K562 (cell line): ENCODE results near the gene SPTA1. TPM values are rescaled to one million over a fixed set of nuclear protein-coding genes. Genes with fewer than 3 reads are reported as not detected.

ENCODE experiments used
- ARID1B ChIP-seq: fragments of 450-650 bp; IDR thresholded peaks from 2 replicates; pipeline ENCODE4 v1.6.1; 2016; ENCODE audit warnings: antibody characterized with exemption, mild to moderate bottlenecking, inconsistent platforms
- ATF3 ChIP-seq, 2 experiments: fragments of 450-650 bp in 1 of 2; sonication (generic) in 1 of 2; formaldehyde crosslinking in 1 of 2; IDR thresholded peaks in 1 of 2; conservative IDR thresholded peaks in 1 of 2; 2 replicates each; pipeline versions ENCODE4 v1.6.1 to v1.8.1; 2016 to 2023; ENCODE audit warnings: mild to moderate bottlenecking in 2 of 2, moderate library complexity in 2 of 2, inconsistent platforms in 1 of 2, missing genetic modification reagents in 1 of 2
- CHAMP1 ChIP-seq: fragments of 450-650 bp; IDR thresholded peaks from 2 replicates; pipeline ENCODE4 v1.6.1; 2016; ENCODE audit warnings: mild to moderate bottlenecking
- ETV1 ChIP-seq: fragments of 450-650 bp; conservative IDR thresholded peaks from 2 replicates; pipeline ENCODE4 v1.6.1; 2016; ENCODE audit warnings: missing genetic modification characterization, control low read depth, low read depth, missing compliant biosample characterization
- EZH2 ChIP-seq: IDR thresholded peaks from 2 replicates; pipeline ENCODE4 v1.6.1; 2012; ENCODE audit warnings: low read depth, mild to moderate bottlenecking, inconsistent platforms, low read length, borderline replicate concordance
- FOXM1 ChIP-seq, 2 experiments: fragments of 450-650 bp in 1 of 2; sonication (generic) in 1 of 2; formaldehyde crosslinking in 1 of 2; IDR thresholded peaks; 2 replicates each; pipeline versions ENCODE4 v1.6.1 to v1.9.0; 2017 to 2022; ENCODE audit warnings: low read depth in 2 of 2, mild to moderate bottlenecking in 2 of 2, missing genetic modification reagents in 1 of 2, moderate library complexity in 1 of 2
- JUNB ChIP-seq: fragments of 450-650 bp; formaldehyde crosslinking; conservative IDR thresholded peaks from 2 replicates; pipeline ENCODE4 v1.4.0; 2020; ENCODE audit warnings: mild to moderate bottlenecking
- KAT8 ChIP-seq: fragments of 450-650 bp; IDR thresholded peaks from 2 replicates; pipeline ENCODE4 v1.6.1; 2016; ENCODE audit warnings: low read depth, mild to moderate bottlenecking
- KDM4B ChIP-seq, 2 experiments: fragments of 450-650 bp in 1 of 2; sonication (generic) in 1 of 2; IDR thresholded peaks; 2 replicates each; pipeline ENCODE4 v1.6.1; 2016 to 2017; ENCODE audit warnings: borderline replicate concordance in 2 of 2, antibody characterized with exemption in 1 of 2, low read depth in 1 of 2, mild to moderate bottlenecking in 1 of 2
- MAFF ChIP-seq: IDR thresholded peaks from 2 replicates; pipeline ENCODE4 v1.6.1; 2012; ENCODE audit warnings: low read length, improper control_type of control experiment
- MEIS2 ChIP-seq: fragments of 450-650 bp; IDR thresholded peaks from 2 replicates; pipeline ENCODE4 v1.6.1; 2014; ENCODE audit warnings: mild to moderate bottlenecking; ENCODE audit not compliant: partially characterized antibody
- NCOR1 ChIP-seq: fragments of 450-650 bp; IDR thresholded peaks from 2 replicates; pipeline ENCODE4 v1.6.1; 2016; ENCODE audit warnings: mild to moderate bottlenecking, moderate library complexity
- NFRKB ChIP-seq: fragments of 450-650 bp; IDR thresholded peaks from 2 replicates; pipeline ENCODE4 v1.6.1; 2016; ENCODE audit warnings: low read depth
- NR1H2 ChIP-seq: sonication (generic); formaldehyde crosslinking; IDR thresholded peaks from 2 replicates; pipeline ENCODE4 v1.4.0; 2020; ENCODE audit warnings: mild to moderate bottlenecking, missing genetic modification reagents
- POLR2B ChIP-seq: fragments of 450-650 bp; IDR thresholded peaks from 2 replicates; pipeline ENCODE4 v1.6.1; 2018; ENCODE audit warnings: low read depth; ENCODE audit not compliant: partially characterized antibody
- PTBP1 ChIP-seq: fragments of 200-400 bp; formaldehyde crosslinking; IDR thresholded peaks from 2 replicates; pipeline ENCODE4 v1.6.1; 2017; ENCODE audit warnings: low read depth, low read length
- RFX1 ChIP-seq: fragments of 450-650 bp; IDR thresholded peaks from 2 replicates; pipeline ENCODE4 v1.6.1; 2016; ENCODE audit warnings: mild to moderate bottlenecking, moderate library complexity
- SMARCA4 ChIP-seq: fragments of 450-650 bp; IDR thresholded peaks from 2 replicates; pipeline ENCODE4 v1.6.1; 2016
- TCF7 ChIP-seq: sonication (generic); IDR thresholded peaks from 2 replicates; pipeline ENCODE4 v1.6.1; 2016; ENCODE audit warnings: antibody characterized with exemption, borderline replicate concordance
- TEAD2 ChIP-seq: fragments of 450-650 bp; IDR thresholded peaks from 2 replicates; pipeline ENCODE4 v1.6.1; 2016; ENCODE audit warnings: missing genetic modification characterization, control low read depth, missing compliant biosample characterization
- TEAD4 ChIP-seq, 2 experiments: sonication (generic) in 1 of 2; formaldehyde crosslinking in 1 of 2; IDR thresholded peaks; 2 replicates each; pipeline versions ENCODE4 v1.6.1 to v1.8.0; 2012 to 2022; ENCODE audit warnings: borderline replicate concordance in 1 of 2, inconsistent platforms in 1 of 2, low read length in 1 of 2, mild to moderate bottlenecking in 1 of 2, missing genetic modification reagents in 1 of 2
- WHSC1 ChIP-seq: IDR thresholded peaks from one replicate; pipeline ENCODE4 v1.6.1; 2012; ENCODE audit warnings: low read length, control low read depth, inconsistent platforms
- ZBTB8A ChIP-seq: fragments of 450-650 bp; IDR thresholded peaks from 2 replicates; pipeline ENCODE4 v1.6.1; 2018; ENCODE audit warnings: mild to moderate bottlenecking, moderate library complexity; ENCODE audit not compliant: partially characterized antibody
- ZKSCAN3 ChIP-seq: fragments of 250-450 bp; sonication (Bioruptor Pico); IDR thresholded peaks from 2 replicates; pipeline ENCODE4 v1.4.0; 2020
- ZNF174 ChIP-seq: fragments of 250-450 bp; sonication (Bioruptor Pico); IDR thresholded peaks from 2 replicates; pipeline ENCODE4 v1.4.0; 2020; ENCODE audit warnings: mild to moderate bottlenecking
- ZNF23 ChIP-seq: fragments of 250-450 bp; sonication (Bioruptor Pico); IDR thresholded peaks from 2 replicates; pipeline ENCODE4 v1.4.0; 2020; ENCODE audit warnings: mild to moderate bottlenecking
- ZNF253 ChIP-seq: fragments of 250-450 bp; sonication (Bioruptor Pico); conservative IDR thresholded peaks from 2 replicates; pipeline ENCODE4 v1.6.1; 2021; ENCODE audit warnings: mild to moderate bottlenecking
- polyA plus RNA-seq, 8 experiments: library from polyadenylated mRNA; depleted of rRNA in 4 of 8; stranded (reverse) in 5 of 8; unstranded in 3 of 8; fragments of >200 nt; fragmentation: Nextera tagmentation in 2 of 8; fragmentation: Illumina TruSeq in 1 of 8; extraction: Ambion mirVana in 2 of 8; extraction: Trizol in 1 of 8; gene quantifications; 2 replicates each; pipeline versions ENCODE4 v1.2.1 to v1.2.3, GENCODE V29; 2011 to 2014; ENCODE audit warnings: inconsistent platforms in 1 of 8, missing spikeins in 1 of 8
- total RNA-seq, 7 experiments: library from RNA; depleted of rRNA in 6 of 7; stranded (reverse); fragments of >200 nt in 6 of 7; fragmentation: Illumina TruSeq in 2 of 7; extraction: Trizol in 2 of 7; gene quantifications; 2 replicates each; pipeline versions ENCODE4 v1.2.1 to v1.2.3, GENCODE V29; 2011 to 2021; ENCODE audit warnings: low replicate concordance in 1 of 7
- TF ChIP-seq, protein P1 (sequence below): fragments of 250-450 bp; sonication (Bioruptor Pico); IDR thresholded peaks from 2 replicates; pipeline ENCODE4 v1.8.0; 2021; ENCODE audit warnings: mild to moderate bottlenecking, moderate library complexity

The SPTA1 gene
- total and polyA plus RNA-seq, 9 of the 15 experiments (the other 6 are each of a cell fraction or from before 2014, with no cell fraction given) = 11.0 to 62.1 (median 45.9) TPM

GRCh38 chr1:158691907-158692306, 5.4 kb upstream of the SPTA1 start (continued):
- TF ChIP-seq MEIS2 (no peak), POLR2B (no peak), WHSC1 (no peak), ARID1B (peak; percentile 89), RFX1 (no peak), TEAD4 (IDR thresholded peaks at IDR 0.05; ENCODE audit: low read length) (peak; percentile 73), TEAD4 (CRISPR knock-in tag; IDR thresholded peaks at IDR 0.05; ENCODE audit: borderline replicate concordance) (no peak), ZKSCAN3 (CRISPR knock-in tag) (no peak), EZH2 (no peak), ZNF23 (CRISPR knock-in tag) (no peak), ZNF174 (CRISPR knock-in tag) (no peak), NCOR1 (peak; percentile 64), CHAMP1 (no peak), PTBP1 (no peak), NR1H2 (no peak), ATF3 (IDR thresholded peaks at IDR 0.05) (no peak), ATF3 (CRISPR knock-in tag; conservative IDR thresholded peaks at IDR 0.05) (no peak), KAT8 (no peak), ETV1 (tag) (no peak), TCF7 (0 out of 2 replicates have a peak, but pooled peaks have one; percentile 52), JUNB (CRISPR knock-in tag) (no peak), NFRKB (no peak), TEAD2 (no peak), KDM4B (IDR thresholded peaks at IDR 0.05; ENCODE audit: borderline replicate concordance in 2 of 2, low read depth in 1 of 2) (no peak), FOXM1 (IDR thresholded peaks at IDR 0.05; ENCODE audit: low read depth) (peak; percentile 32; the same call in 1 of the 2 replicates), FOXM1 (CRISPR knock-in tag; IDR thresholded peaks at IDR 0.05; ENCODE audit: low read depth) (no peak), ZNF253 (CRISPR knock-in tag) (no peak), ZBTB8A (no peak), SMARCA4 (peak; percentile 80), MAFF (no peak)
- TF ChIP-seq, protein P1, sequence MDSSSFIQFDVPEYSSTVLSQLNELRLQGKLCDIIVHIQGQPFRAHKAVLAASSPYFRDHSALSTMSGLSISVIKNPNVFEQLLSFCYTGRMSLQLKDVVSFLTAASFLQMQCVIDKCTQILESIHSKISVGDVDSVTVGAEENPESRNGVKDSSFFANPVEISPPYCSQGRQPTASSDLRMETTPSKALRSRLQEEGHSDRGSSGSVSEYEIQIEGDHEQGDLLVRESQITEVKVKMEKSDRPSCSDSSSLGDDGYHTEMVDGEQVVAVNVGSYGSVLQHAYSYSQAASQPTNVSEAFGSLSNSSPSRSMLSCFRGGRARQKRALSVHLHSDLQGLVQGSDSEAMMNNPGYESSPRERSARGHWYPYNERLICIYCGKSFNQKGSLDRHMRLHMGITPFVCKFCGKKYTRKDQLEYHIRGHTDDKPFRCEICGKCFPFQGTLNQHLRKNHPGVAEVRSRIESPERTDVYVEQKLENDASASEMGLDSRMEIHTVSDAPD (CRISPR knock-in tag) = no peak
